H54 (cell line): Measurements from ENCODE around the gene APIP.
A peak's percentile ranks its signal among the peaks of the same experiment; 100 is the strongest.

Source experiments
- DNase-seq: peaks from one replicate; pipeline ENCODE4 v3.0.0; 2011; ENCODE audit warnings: low spot score, mixed read lengths; ENCODE audit not compliant: insufficient read length
- FAIRE-seq: peaks from 3 replicates; lab custom pipeline; 2011; peaks lifted over from hg19 to GRCh38; lab: Jason Lieb, UNC
- POLR2A ChIP-seq: IDR thresholded peaks from 2 replicates; pipeline ENCODE4 v1.6.1; 2011; ENCODE audit warnings: low read depth, mild to moderate bottlenecking, low read length

The APIP gene

GRCh38 chr11:34916015-34916842 is at the start of gene APIP, which contains the start of gene PDHX:
Gene APIP (minus strand): TSS chr11:34916379. CDS start chr11:34916284, 95 bp downstream.
Gene PDHX (plus strand): TSS chr11:34916618. CDS start chr11:34916656, 38 bp downstream.
- peak; percentile 77 for FAIRE-seq

GRCh38 chr11:34964610-34965331 is 48.6 kb upstream of the APIP start:
- no peak for DNase-seq
- FAIRE-seq: no peak
- no peak for TF ChIP-seq POLR2A

More at GRCh38 chr11:34916015-34916842, at the start of gene APIP, which contains the start of gene PDHX:
- peak; percentile 99 for TF ChIP-seq POLR2A
- DNase-seq: peak; percentile 85

- TF ChIP-seq POLR2A: no peak
- FAIRE-seq (no peak), DNase-seq (no peak)
Measured at GRCh38 chr11:34963351-34963750, 47.2 kb upstream of the APIP start.

GRCh38 chr11:34962034-34962433 is 45.9 kb upstream of the APIP start:
- FAIRE-seq: no peak
- no peak for DNase-seq
- TF ChIP-seq POLR2A: no peak

- FAIRE-seq: no peak
- DNase-seq: no peak
- no peak for TF ChIP-seq POLR2A
Measured at GRCh38 chr11:34960277-34960676, 44.1 kb upstream of the APIP start.

- DNase-seq: no peak
- no peak for TF ChIP-seq POLR2A
- no peak for FAIRE-seq
Measured at GRCh38 chr11:34959770-34960169, 43.6 kb upstream of the APIP start.

- DNase-seq (no peak), FAIRE-seq (no peak)
- no peak for TF ChIP-seq POLR2A
Measured at GRCh38 chr11:34957606-34958005, 41.4 kb upstream of the APIP start.

GRCh38 chr11:34957206-34957605 is 41.0 kb upstream of the APIP start:
- no peak for FAIRE-seq
- DNase-seq: no peak
- TF ChIP-seq POLR2A: no peak

GRCh38 chr11:34953955-34954354 is 37.8 kb upstream of the APIP start:
- FAIRE-seq (no peak), DNase-seq (no peak)
- TF ChIP-seq POLR2A: no peak

GRCh38 chr11:34948696-34949095 is 32.5 kb upstream of the APIP start:
- FAIRE-seq: no peak
- DNase-seq: no peak
- no peak for TF ChIP-seq POLR2A

GRCh38 chr11:34944692-34945091 is 28.5 kb upstream of the APIP start:
- DNase-seq: no peak
- no peak for TF ChIP-seq POLR2A
- FAIRE-seq: no peak

GRCh38 chr11:34941688-34942087 is 25.5 kb upstream of the APIP start:
- FAIRE-seq (no peak), DNase-seq (no peak)
- no peak for TF ChIP-seq POLR2A

- DNase-seq (no peak), FAIRE-seq (peak; percentile 45)
- TF ChIP-seq POLR2A: no peak
Measured at GRCh38 chr11:34940026-34940677, 24.0 kb upstream of the APIP start.

GRCh38 chr11:34938611-34939010 is 22.4 kb upstream of the APIP start:
- TF ChIP-seq POLR2A: no peak
- DNase-seq: no peak
- FAIRE-seq: peak; percentile 15
